Neural cell (in vitro differentiated cells): ENCODE data around the gene SART3.

Experiments used
- EZH2 ChIP-seq: fragments of 200-600, 300-800 bp; shearing (Covaris generic), sonication (generic); IDR thresholded peaks from 2 replicates; pipeline ENCODE4 v1.6.1; 2014; ENCODE audit warnings: antibody characterized with exemption, low read length, borderline replicate concordance, mild to moderate bottlenecking; ENCODE audit not compliant: insufficient read depth, poor library complexity, severe bottlenecking
- POLR2AphosphoS5 ChIP-seq: IDR thresholded peaks from 2 replicates; pipeline ENCODE4 v1.6.1; 2012
- RAD21 ChIP-seq: fragments of 450-650 bp; conservative IDR thresholded peaks from 2 replicates; pipeline ENCODE4 v1.6.1; 2014; ENCODE audit warnings: antibody characterized with exemption, mild to moderate bottlenecking, moderate library complexity
- TAF1 ChIP-seq: IDR thresholded peaks from 2 replicates; pipeline ENCODE4 v1.6.1; 2012; ENCODE audit warnings: low read depth
- TF ChIP-seq, protein P1 (sequence below): fragments of 450-650 bp; IDR thresholded peaks from 2 replicates; pipeline ENCODE4 v1.5.1; 2014; ENCODE audit warnings: antibody characterized with exemption, mild to moderate bottlenecking, moderate library complexity; ENCODE audit not compliant: poor library complexity, severe bottlenecking
- TF ChIP-seq, protein P2 (sequence below): IDR thresholded peaks from 2 replicates; pipeline ENCODE4 v1.6.1; 2012; ENCODE audit warnings: borderline replicate concordance

- TF ChIP-seq, protein P1, sequence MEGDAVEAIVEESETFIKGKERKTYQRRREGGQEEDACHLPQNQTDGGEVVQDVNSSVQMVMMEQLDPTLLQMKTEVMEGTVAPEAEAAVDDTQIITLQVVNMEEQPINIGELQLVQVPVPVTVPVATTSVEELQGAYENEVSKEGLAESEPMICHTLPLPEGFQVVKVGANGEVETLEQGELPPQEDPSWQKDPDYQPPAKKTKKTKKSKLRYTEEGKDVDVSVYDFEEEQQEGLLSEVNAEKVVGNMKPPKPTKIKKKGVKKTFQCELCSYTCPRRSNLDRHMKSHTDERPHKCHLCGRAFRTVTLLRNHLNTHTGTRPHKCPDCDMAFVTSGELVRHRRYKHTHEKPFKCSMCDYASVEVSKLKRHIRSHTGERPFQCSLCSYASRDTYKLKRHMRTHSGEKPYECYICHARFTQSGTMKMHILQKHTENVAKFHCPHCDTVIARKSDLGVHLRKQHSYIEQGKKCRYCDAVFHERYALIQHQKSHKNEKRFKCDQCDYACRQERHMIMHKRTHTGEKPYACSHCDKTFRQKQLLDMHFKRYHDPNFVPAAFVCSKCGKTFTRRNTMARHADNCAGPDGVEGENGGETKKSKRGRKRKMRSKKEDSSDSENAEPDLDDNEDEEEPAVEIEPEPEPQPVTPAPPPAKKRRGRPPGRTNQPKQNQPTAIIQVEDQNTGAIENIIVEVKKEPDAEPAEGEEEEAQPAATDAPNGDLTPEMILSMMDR, result no peak
- no peak for TF ChIP-seq POLR2AphosphoS5
- TF ChIP-seq, protein P2, sequence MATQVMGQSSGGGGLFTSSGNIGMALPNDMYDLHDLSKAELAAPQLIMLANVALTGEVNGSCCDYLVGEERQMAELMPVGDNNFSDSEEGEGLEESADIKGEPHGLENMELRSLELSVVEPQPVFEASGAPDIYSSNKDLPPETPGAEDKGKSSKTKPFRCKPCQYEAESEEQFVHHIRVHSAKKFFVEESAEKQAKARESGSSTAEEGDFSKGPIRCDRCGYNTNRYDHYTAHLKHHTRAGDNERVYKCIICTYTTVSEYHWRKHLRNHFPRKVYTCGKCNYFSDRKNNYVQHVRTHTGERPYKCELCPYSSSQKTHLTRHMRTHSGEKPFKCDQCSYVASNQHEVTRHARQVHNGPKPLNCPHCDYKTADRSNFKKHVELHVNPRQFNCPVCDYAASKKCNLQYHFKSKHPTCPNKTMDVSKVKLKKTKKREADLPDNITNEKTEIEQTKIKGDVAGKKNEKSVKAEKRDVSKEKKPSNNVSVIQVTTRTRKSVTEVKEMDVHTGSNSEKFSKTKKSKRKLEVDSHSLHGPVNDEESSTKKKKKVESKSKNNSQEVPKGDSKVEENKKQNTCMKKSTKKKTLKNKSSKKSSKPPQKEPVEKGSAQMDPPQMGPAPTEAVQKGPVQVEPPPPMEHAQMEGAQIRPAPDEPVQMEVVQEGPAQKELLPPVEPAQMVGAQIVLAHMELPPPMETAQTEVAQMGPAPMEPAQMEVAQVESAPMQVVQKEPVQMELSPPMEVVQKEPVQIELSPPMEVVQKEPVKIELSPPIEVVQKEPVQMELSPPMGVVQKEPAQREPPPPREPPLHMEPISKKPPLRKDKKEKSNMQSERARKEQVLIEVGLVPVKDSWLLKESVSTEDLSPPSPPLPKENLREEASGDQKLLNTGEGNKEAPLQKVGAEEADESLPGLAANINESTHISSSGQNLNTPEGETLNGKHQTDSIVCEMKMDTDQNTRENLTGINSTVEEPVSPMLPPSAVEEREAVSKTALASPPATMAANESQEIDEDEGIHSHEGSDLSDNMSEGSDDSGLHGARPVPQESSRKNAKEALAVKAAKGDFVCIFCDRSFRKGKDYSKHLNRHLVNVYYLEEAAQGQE, result no peak
- TF ChIP-seq RAD21, result no peak
- TF ChIP-seq EZH2, result no peak
- no peak for TF ChIP-seq TAF1
These were observed 44.3 kb downstream of the SART3 start for GRCh38 chr12:108516511-108517275.
